A673 (cell line): Measurements from ENCODE around the gene TMEM30A. TPM values are rescaled to one million over a fixed set of nuclear protein-coding genes. Genes with fewer than 3 reads are reported as not detected.

ENCODE experiments used
- BruUV-seq: library from RNA; stranded (reverse); fragments of 400-500 nt; replicated peaks from 2 replicates; lab custom pipeline; 2021; lab: Mats Ljungman, UMichigan
- CTCF ChIA-PET: fragments of 300-600 bp; sonication (Branson Sonifier 250); formaldehyde crosslinking; loops from one replicate; lab custom pipeline; 2022; ENCODE audit warnings: antibody characterized with exemption; lab: Charles Lee
- POLR2A ChIA-PET: fragments of 300-600 bp; sonication (Branson Sonifier 250); formaldehyde crosslinking; loops from one replicate; lab custom pipeline; 2022; ENCODE audit warnings: antibody characterized with exemption; ENCODE audit not compliant: low non-redundant PET; lab: Charles Lee
- DNase-seq: peaks from one replicate; pipeline ENCODE4 v3.0.0-alpha.2; 2015; ENCODE audit warnings: low spot score
- H3K27ac ChIP-seq: fragments of 200-600 bp; sonication (generic); 2 replicates; pipeline ENCODE4 v1.5.1; 2016; ENCODE audit warnings: mixed run types, low read depth, mild to moderate bottlenecking, mixed read lengths, antibody characterized with exemption, low read length; ENCODE audit not compliant: poor library complexity, severe bottlenecking
- H3K27me3 ChIP-seq: fragments of 200-600 bp; sonication (generic); replicated peaks from 2 replicates; pipeline ENCODE4 v1.6.1; 2017; ENCODE audit warnings: mixed run types, low read depth, mild to moderate bottlenecking, mixed read lengths, antibody characterized with exemption, low read length; ENCODE audit not compliant: insufficient read depth, poor library complexity
- H3K36me3 ChIP-seq: fragments of 200-600 bp; sonication (generic); 2 replicates; pipeline ENCODE4 v1.6.1; 2016; ENCODE audit warnings: mixed run types, mild to moderate bottlenecking, mixed read lengths, antibody characterized with exemption, low read length; ENCODE audit not compliant: insufficient read depth, poor library complexity, severe bottlenecking
- H3K4me1 ChIP-seq: fragments of 200-600 bp; sonication (generic); 2 replicates; pipeline ENCODE4 v1.6.1; 2017; ENCODE audit warnings: mixed run types, mild to moderate bottlenecking, mixed read lengths, antibody characterized with exemption, low read length; ENCODE audit not compliant: insufficient read depth, poor library complexity, severe bottlenecking
- H3K4me3 ChIP-seq: fragments of 200-600 bp; sonication (generic); 2 replicates; pipeline ENCODE4 v1.5.1; 2016; ENCODE audit warnings: low read depth, mixed run types, mild to moderate bottlenecking, mixed read lengths, low read length; ENCODE audit not compliant: poor library complexity, severe bottlenecking
- H3K9me3 ChIP-seq: fragments of 200-600 bp; sonication (generic); 2 replicates; pipeline ENCODE4 v1.6.1; 2016; ENCODE audit warnings: mixed run types, low read depth, mild to moderate bottlenecking, mixed read lengths, antibody characterized with exemption, low read length; ENCODE audit not compliant: poor library complexity, severe bottlenecking
- EZH2 ChIP-seq: fragments of 200-600 bp; sonication (generic); IDR thresholded peaks from 2 replicates; pipeline ENCODE4 v1.6.1; 2017; ENCODE audit warnings: borderline replicate concordance, low read depth, mild to moderate bottlenecking, mixed read lengths, antibody characterized with exemption, low read length; ENCODE audit not compliant: poor library complexity, severe bottlenecking
- intact Hi-C: fragments of 100-400 bp; cut with micrococcal nuclease; formaldehyde crosslinking; loops from one replicate; pipeline ENCODE4 v1.10.0; 2022; ENCODE audit not compliant: unreplicated experiment
- total RNA-seq: library from RNA; stranded (reverse); gene quantifications from 2 replicates; pipeline ENCODE4 v1.2.3, GENCODE V29; 2021
- TF ChIP-seq, protein P1 (sequence below): fragments of 300-800, 200-600 bp; sonication (generic); conservative IDR thresholded peaks from 2 replicates; pipeline ENCODE4 v1.5.1; 2017; ENCODE audit warnings: low read depth, mild to moderate bottlenecking, antibody characterized with exemption, low read length, moderate library complexity, mixed read lengths

Gene TMEM30A
- total RNA-seq, 1 experiment from 2014 or later: 63.9 TPM

DNA sequence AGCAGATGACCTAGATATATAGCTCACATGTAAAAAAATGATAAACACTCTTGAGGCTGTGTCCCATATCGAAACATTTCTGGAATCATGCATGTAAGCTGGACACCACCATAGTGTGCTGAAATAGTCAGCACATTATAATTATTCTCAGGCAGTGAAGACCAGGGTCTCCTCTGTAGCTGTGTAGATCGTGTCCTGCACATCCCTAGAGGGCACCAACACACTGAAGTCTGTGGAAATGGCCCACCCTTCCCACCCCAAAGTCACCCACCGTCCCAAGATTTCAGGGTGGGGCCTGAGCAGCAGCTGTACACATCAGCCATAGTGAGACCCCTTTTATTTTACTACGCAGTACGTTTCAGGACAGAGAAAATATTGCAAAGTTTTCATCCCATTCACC lies 21.0 kb upstream of the TMEM30A start:
- TF ChIP-seq EZH2: no peak
- TF ChIP-seq, protein P1, sequence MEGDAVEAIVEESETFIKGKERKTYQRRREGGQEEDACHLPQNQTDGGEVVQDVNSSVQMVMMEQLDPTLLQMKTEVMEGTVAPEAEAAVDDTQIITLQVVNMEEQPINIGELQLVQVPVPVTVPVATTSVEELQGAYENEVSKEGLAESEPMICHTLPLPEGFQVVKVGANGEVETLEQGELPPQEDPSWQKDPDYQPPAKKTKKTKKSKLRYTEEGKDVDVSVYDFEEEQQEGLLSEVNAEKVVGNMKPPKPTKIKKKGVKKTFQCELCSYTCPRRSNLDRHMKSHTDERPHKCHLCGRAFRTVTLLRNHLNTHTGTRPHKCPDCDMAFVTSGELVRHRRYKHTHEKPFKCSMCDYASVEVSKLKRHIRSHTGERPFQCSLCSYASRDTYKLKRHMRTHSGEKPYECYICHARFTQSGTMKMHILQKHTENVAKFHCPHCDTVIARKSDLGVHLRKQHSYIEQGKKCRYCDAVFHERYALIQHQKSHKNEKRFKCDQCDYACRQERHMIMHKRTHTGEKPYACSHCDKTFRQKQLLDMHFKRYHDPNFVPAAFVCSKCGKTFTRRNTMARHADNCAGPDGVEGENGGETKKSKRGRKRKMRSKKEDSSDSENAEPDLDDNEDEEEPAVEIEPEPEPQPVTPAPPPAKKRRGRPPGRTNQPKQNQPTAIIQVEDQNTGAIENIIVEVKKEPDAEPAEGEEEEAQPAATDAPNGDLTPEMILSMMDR: no peak
- CTCF ChIA-PET: interaction anchor here (0.6 kb wide), 1 partner anchor 88 kb away, joined by 8 read pairs; no protein-coding TSS in a partner anchor
- no TSS peak for BruUV-seq
- Histone ChIP-seq H3K27me3 (no peaks in the 10 kb centered on the region), H3K4me1 (no peaks in the 10 kb centered on the region), H3K27ac (no peak overlapping the region), H3K4me3 (no peak overlapping the region), H3K36me3 (no peaks in the 10 kb centered on the region), H3K9me3 (no peaks in the 10 kb centered on the region)
- DNase-seq: no peak
- POLR2A ChIA-PET: no interaction called here
- intact Hi-C loops: no loop called here

DNA sequence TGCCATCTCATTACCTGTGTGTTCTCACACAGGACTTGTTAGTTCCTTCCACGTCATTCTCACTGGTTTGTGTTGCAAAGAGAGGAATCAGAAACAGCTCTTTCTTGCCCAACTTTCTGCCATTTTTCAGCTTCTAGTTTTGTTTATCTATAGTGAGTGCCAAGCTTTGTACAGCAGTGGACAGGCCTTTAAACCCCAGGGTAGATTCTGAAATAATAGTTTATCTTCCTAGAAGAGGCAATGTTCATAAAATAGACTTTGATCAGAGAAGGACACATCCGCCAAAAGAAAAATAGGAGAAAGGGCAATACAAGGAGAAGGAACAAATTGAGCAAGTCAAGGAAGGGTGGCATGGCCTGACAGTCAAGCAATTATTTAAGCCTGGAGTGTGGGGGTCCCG lies 17.7 kb upstream of the TMEM30A start:
- no peaks in the 10 kb centered on the region for H3K9me3 ChIP-seq
- peaks cover 4% of the 10 kb centered on the region for H3K4me1 ChIP-seq
- intact Hi-C loops: no loop called here
- no peak for DNase-seq
- H3K36me3 ChIP-seq: no peaks in the 10 kb centered on the region
- no peak overlapping the region for H3K27ac ChIP-seq
- POLR2A ChIA-PET: no interaction called here
- TF ChIP-seq EZH2: no peak
- TF ChIP-seq, protein P1: no peak
- BruUV-seq: no TSS peak
- no peaks in the 10 kb centered on the region for H3K27me3 ChIP-seq
- no peak overlapping the region for H3K4me3 ChIP-seq
- CTCF ChIA-PET: no interaction called here

DNA sequence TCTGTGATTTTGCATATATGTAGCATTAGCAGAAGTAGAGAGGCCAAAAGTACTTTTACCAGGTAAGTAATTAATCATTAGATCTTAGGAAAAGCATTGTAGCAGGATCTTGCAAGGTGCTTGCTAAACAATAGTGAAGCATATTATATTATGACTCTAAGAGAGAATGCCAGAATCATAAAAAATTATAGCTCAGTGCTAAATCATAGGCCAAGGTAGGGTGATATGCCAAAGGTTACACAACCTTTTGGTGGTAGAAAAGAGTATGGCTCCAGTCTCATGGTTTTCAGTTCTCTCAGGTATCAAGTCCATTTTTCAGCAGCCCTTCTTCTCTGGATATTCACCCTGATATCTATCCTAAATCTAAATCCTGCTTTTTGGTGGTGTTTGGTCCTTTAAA lies 16.9 kb upstream of the TMEM30A start:
- intact Hi-C loops: no loop called here
- H3K36me3 ChIP-seq: no peaks in the 10 kb centered on the region
- H3K27ac ChIP-seq: no peak overlapping the region
- peaks cover 4% of the 10 kb centered on the region for H3K4me1 ChIP-seq
- H3K27me3 ChIP-seq: no peaks in the 10 kb centered on the region
- no TSS peak for BruUV-seq
- DNase-seq: no peak
- TF ChIP-seq, protein P1: no peak
- no peak for TF ChIP-seq EZH2
- no peak overlapping the region for H3K4me3 ChIP-seq
- CTCF ChIA-PET: no interaction called here
- H3K9me3 ChIP-seq: no peaks in the 10 kb centered on the region
- POLR2A ChIA-PET: no interaction called here
